Right forelimb (tissue), 1 donor: ENCODE data around the gene DVL1.
A peak's percentile ranks its signal among the peaks of the same experiment; 100 is the strongest.
"Not testable (repeated sequence)": the region's sequence is repeated elsewhere in the genome, so short reads cannot be mapped to it uniquely, and the experiment has no call there.

Source experiments
- DNase-seq: peaks from one replicate; pipeline ENCODE4 v3.0.0-alpha.2; 2018

DVL1 gene

DNA sequence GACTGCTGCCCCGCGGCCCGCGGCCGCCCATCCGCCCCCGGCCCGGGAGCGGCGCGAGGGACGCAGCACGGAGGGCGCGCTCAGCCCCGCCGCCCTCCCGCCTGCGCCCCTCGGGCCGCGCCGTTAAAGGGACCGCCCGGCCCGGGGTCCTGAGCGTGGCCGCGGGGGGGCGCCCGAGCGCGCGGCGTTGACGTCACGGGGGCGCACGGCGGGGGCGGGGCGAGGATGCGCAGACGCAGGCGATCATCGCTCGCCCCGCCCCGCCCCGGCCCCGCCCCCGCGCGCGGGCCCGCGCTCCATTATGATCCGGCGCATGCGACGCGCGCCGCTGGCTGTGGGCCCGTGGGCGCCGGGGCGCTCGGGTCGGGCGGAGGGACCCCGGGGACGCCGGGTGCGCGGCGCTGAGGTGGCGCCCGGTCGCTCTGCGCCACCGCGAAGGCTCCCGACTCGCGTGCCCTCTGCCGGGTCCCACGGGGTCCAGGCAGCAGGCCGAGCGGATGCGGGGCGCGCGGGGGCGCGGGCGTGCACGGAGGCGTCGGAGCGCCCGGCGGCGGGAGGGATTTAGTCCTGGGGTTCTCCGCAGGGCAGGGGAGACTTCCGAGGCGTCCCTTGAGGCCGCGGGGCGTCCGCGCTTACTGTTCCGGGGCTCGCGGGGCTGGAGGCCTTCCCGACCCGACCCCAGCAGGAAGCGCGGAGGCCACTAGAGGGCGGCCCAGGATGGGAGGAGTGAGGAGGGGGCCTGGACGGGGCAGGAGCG lies at the start of gene DVL1:
DVL1 (minus strand) TSS at position 163 of the 757 bp plus-strand sequence. CDS start 353 bp downstream, outside the sequence.
- DNase-seq, result peak; percentile 84

DNA sequence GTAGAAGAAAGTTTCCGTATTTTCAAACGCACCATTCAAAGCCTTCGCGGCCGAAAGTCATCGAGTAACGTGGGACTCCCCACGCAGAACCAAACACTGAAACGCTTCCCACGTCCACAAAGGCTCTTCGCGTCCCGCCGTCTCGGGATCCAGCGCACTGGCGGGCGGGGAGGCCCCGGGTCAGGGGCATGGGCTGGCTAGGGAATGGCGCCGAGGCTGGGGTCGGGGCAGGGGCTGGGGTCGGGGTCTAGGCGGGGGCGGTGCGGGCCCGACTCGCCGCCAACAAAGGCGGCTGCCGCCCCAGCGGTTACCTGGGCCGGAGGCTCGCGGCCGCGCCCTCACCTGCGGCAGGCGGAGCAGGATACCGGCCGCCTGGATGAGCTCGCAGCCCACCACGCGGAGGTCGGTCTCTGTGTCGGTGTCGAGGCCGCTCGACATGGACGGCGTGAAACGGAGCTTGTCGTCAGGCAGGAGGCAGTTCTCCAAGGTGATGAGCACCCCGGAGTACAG lies 49.5 kb upstream of the DVL1 start:
- no peak for DNase-seq

DNA sequence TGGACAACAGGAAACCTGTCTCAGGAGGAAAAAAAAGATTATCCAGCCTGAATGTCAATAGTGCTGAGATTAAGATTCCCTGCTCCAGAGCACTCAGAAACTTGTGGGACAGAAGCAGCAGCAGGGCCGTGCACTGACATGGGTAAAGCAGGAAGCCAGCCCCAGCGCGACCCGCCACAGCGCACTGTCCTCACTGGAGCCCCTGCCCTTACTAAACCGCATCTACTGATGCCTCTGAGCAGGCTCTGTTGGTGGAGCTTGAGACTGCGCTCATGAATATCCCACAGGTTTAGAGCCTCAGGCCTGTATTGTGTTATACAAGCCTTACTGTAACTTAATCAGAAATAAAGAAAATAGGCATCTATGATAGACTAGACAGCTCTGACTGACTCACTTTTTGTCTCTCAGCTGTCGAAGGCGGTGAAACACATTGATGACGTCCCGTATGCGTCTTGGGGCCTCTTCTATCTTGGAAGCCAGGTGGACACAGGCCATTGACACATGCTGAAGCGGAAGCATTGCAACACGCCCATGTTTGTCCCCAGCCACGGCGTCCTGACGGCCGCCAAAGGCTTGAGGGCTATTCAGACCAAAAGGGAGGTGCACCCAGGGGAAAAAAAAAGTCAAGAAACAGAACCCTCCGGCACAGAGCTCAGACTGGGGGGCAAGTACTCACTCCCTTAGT lies 48.8 kb upstream of the DVL1 start:
- DNase-seq, result no peak

DNA sequence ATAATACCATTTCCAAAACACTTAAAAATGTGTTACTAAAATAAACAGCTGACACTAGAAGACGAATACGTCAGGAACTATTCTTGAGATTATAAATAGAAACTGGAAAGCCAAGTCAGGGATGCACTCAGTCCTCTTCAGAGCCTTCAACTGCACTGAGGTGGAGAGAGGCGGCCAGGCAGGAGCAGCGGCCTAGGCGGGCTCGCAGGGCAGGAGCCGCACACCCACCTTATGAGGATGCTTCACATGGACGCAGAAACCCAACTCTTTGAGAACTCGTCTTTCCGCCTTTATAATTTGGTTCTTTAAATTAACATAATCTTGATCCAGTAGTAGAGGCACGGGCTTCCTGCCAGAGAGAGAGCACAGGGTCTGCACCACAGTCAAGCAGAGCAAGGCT lies 45.9 kb upstream of the DVL1 start:
- DNase-seq, result no peak

DNA sequence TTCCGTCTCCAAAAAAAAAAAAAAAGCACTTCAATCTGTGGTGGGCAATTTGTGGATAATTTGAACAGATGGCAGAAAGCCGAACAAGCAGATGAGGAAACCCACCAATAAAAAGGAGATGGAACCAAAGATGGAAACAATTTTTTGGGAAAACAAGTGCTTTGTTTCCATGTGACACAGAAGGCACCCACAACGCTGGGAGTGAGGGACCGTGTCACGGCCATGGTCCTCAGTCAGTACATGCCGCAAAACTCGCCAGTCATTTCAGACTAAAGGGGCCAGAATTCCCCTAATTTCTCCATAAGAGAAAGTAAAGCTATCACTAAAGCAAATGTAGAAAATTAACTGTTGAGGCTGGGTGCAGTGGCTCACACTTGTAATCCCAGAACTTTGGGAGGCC lies 44.9 kb upstream of the DVL1 start:
- DNase-seq, result no peak

DNA sequence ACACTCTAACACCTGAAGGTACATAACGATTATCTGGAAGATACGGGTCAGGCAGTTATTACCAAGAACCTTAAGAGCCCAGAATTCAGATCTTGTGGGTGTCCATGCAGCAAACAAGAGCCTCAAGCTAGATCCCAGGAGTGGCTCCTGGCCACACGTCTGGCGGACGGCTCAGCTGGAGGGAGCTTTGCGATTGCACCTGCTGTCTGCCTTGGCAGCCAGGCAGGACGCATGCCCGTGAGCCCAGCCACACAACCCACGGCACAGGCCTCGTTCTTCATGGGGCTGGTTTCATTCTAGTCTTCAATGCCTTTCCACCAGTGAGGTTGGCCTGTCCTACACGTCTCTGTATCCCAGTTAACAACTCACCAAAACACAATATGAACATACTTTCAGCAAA lies 44.2 kb upstream of the DVL1 start:
- DNase-seq, result no peak

DNA sequence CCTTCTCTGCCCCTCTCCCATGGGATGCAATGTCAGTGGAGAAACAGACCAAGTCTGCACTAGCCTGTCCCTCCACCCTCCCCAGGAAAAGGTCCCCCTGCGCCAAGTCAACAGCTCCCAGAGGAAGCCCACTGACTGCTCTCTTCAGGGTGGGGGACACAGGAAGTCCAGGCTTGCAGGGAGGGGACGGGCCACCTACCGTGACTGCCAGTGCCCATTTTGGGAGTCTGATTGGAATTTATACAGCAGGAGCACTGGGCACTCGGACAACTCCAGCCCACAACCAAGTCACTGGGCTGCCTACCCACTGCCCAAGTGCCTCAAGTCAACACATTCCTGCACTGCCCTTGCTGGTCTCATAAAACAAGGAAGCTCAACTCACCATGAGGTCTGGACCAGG lies 43.8 kb upstream of the DVL1 start:
- DNase-seq, result no peak

DNA sequence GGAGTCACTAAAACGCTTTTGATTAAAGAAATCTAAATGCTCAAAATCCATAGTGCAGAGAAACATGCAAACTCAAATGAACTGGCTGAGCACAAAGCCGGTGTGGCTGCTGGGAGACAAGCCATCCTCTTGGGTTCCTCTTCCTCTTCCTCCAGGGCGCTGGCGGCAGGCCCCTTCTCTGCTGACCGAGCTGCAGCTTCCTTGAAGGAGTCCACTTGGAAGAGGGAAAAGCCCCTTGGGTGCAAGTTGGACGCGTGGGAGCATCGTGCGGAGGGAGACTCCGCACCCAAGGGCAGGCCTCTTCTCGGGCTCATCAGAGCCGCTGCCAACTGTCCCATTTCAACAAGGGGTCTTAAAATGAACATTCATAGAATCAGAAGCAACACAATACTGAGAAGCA lies 42.0 kb upstream of the DVL1 start:
- DNase-seq, result no peak

DNA sequence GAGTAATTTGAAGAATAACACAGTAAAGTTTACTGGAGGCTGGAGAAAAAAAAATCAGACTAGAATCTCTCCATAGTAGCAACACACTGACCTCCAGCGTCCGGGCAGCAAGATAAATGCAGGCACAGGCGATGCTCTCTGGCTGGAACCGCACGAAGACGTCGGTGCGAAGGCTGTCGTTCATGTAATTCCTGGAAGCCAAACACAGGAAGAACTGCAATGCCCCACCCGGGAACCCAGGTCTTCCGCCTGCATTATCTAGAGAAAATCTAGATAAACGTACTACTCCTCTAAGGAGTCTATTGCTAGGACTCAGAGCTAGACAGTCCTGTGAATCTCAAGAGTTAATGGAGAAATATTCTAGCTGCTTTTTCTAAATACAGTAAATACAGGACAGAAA lies 41.5 kb upstream of the DVL1 start:
- DNase-seq, result no peak

DNA sequence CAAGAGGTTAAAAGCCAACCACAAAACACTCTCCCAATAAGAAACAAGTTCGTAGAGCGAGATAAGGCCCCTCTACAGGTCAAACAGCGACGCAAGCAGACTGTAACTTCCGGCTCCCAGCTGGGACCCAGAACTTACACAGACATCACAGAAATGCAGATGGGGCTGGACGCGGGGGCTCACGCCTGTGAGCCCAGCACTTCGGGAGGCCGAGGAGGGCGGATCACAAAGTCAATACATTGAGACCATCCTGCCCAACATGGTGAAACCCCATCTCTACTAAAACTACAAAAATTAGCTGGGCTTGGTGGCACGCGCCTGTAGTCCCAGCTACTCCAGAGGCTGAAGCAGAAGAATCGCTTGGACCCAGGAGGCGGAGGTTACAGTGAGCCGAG lies 38.9 kb upstream of the DVL1 start:
- DNase-seq, result no peak

DNA sequence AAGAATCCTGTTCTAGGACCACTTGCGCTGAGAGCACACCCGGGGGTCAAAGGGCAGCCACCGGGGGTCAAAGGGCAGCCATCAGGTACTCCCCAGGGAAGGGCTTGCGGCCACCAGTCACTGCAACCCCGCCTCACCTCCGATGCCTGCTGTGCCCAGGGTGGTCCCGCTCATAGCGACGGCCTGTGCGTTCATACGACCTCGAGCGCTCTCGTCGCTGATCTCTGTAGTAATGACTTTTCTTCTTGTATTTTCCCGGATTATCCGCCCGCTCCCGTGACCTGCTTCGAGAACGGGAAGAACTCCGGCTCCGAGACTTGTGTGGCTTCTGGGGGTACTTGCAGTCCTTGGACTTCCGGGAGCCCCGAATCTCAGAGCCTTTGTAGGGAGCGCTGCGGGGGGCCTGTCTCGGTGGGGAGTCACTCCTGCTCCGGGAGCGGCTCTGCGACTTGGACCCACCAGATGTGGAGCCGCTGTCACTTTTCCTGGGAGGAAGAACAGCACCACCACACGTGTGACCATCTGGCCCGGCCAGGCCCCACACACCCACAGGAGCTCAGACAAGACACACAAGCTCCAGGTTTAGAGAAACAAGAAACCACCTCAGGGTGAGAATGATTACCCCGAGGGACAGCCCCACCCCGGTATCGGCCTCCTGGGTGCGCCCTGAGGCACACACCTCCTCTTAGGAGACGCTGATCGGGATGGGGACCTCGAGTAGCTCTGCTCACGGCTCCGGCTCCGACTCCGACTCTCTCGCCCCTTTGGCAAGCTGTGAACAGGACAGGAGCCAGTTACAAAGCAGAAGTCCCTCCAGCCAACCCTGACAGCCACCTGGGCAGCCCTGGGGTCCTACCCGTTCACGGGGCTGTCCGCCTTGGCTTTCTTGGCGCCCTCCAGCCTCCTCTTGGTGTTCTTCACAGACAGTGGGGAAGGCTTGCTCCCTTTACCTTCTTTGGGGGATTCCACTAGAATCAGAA lies 38.2 kb upstream of the DVL1 start:
- DNase-seq, result no peak

DNA sequence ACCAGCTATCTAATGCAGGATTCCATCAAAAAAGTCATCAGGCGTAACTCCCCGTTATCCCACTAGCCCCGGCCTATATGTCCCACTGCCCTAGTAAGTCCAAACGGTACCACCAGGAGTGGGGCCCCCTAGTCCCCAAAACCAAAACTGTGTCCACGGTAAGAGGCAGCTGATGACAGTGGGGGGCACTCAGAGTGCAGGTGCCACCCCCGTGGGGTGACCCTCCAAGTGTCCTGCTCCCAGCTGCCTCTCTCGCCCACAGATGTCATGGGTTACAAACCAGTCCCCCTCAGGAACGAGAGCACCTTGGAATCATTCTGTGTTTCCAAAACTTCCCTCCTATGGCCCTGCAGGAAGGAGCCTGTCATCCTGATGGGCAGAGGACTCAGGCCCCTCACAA lies 36.7 kb upstream of the DVL1 start:
- no peak for DNase-seq

DNA sequence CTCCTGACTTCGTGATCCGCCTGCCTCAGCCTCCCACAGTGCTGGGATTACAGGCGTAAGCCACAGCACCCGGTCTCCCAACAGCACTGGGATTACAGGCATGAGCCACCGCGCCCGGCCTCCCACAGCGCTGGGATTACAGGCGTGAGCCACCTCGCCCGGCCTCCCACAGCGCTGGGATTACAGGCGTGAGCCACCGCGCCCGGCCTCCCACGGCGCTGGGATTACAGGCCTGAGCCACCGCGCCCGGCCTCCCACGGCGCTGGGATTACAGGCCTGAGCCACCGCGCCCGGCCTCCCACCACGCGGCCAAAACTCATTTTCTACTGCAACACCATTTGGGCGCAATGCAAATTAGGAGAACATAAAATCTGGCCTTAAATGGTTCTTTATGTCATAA lies 36.1 kb upstream of the DVL1 start:
- not testable (repeated sequence) for DNase-seq

DNA sequence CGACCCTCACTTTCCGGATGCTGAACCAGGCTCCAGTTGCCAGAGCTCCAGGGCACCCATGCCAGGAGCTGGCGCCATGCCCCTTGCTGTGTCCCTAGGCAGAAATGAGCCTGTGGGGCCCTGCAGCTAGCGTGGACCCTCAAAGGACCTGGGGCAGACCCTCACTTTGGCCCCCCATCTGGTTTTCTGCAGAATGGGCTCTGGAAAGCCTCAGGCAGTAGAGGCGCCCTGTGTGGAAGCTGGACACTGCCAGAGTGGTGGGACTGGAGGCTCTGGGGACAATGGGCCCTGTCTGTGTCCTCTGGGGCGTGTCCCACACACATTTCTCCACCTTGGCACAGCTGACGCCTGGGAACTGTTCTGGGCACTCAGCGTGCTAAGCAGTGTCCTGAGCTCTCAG lies 32.1 kb upstream of the DVL1 start:
- DNase-seq, result no peak

DNA sequence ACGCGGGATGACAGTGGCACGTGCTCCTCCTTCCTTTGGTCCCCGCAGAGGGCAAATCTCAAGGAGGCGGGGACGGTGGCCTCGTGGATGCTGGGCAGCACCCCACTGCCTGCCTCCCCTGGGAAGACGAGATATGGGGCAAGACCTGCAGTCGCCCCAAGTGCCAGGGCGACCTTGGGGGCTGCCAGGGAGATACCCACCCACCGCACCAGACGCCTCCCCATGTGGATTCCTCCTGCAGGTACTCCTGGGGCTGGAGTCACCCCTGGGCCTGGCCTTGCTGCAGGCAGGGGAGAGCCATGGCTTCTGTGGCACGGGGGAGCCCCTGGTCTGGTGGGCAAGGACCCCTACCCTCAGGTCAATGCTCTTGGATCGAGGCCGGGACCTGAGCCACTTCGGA lies 31.6 kb upstream of the DVL1 start:
- no peak for DNase-seq

DNA sequence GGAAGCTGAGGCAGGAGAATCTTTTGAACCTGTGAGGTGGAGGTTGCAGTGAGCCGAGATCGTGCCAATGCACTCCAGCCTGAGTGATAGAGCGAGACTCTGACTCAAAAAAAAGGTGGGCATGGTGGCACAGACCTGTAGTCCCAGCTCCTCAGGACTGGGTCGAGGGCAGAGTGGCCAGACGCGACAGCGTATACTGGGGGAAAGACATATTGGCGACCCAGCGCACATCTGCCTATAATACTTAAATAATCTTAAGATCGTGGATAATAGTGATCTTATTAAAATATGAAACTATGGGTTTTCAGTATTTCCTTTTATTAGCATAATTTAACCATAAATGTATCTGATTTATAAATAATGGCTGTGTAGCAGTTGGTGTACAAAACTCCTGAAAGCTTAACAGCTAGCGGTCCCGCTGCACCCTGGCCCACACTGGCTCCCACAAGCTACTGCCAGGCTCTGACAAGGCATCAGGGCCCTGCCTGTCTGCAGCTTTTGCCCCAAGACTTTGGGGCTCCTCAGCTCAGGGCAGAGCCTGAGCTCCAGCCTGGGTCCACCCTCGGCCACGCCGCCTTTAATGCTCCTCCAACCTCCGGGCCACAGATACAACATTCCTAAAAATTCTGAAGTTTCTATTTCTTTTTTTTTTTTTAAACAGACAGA lies 28.5 kb upstream of the DVL1 start:
- DNase-seq, result no peak

DNA sequence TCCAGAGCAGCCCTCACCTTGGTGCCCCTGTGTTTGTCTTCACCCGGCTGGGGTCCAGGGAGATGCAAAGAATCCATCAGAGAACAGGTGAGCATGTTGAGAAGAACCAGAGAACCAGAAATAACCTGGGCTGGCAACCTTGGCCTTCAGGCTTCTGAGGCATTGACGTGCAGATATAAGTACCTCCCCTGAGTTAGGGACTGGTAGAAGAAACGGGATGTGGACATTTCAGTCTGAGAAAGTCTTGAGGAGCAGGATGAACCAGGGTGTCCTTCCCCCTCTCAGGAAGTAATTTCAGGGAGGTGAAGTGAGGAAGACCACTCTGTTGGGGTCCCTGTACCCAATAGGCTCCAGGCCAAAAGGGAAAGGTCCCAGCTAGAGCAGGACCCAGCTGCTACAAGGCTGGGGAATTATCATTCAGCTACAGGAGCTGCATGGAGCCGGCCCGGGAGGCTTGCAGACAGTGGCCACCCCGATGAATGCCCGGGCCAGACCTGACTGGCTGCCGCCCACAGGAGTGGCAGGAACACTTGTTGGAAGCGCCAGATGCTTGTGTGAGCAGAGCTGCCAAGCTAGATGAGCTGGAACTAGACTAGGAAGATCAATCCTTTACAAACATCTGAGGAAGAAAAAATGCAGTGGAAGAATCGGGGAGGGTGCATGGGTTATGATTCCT lies 27.5 kb upstream of the DVL1 start:
- DNase-seq, result no peak

DNA sequence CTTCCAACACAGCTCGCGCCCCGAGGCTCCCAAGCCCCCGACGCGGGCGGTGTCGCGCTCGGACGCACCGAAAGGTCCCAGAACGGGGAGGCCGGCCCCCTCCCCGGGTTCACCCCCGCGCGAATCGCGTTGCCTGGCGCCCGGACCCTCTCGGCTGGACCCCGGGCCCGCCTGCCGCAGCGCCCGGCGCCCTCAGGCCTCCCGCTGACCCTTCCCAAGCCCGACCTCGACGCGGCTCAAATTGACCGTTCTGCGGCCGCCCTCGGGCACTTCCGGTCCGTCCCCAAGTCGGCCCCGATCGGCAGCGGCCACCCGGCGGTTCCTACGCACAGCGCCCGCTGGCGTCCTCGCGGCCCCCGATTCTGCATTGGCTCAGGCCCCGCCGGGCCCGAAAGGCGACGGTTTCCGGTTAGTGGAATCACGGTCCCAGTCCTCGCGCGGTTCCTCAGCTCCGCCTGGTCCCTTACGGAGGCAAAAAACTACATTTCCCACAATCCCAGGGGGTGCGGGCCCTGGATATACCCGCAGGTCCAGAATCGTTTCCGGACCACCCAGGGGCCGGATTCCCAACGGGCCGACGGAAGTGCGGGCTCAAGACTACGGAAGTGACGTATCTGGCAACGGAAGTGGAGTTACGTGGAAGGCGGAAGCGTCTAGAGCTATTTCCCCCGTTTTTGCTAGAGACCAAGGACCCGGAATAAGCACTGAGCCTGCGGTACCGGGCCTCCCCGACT lies 25.9 kb upstream of the DVL1 start, which contains the start of gene AURKAIP1:
AURKAIP1 (minus strand) TSS at position 279 of the 734 bp plus-strand sequence. CDS start 451 bp downstream, outside the sequence.
- DNase-seq, result peak; percentile 98

DNA sequence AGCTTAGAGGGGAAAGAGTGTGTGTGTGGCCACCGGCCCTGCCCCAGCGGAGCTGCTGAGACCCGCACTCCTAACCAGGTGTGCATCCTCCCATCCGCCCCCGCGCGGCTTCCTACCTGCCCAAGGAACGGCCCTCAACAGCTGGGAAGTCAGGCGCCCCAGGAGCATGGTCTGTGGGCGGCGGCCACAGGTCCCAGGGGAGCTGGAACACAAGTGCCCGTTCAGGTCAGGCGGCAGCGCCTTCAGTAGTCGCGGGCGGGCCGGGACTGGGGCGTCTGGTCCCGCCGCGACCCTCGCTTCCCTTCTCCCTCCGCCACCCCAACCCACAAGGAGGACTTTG lies 25.3 kb upstream of the DVL1 start:
- DNase-seq, result no peak

DNA sequence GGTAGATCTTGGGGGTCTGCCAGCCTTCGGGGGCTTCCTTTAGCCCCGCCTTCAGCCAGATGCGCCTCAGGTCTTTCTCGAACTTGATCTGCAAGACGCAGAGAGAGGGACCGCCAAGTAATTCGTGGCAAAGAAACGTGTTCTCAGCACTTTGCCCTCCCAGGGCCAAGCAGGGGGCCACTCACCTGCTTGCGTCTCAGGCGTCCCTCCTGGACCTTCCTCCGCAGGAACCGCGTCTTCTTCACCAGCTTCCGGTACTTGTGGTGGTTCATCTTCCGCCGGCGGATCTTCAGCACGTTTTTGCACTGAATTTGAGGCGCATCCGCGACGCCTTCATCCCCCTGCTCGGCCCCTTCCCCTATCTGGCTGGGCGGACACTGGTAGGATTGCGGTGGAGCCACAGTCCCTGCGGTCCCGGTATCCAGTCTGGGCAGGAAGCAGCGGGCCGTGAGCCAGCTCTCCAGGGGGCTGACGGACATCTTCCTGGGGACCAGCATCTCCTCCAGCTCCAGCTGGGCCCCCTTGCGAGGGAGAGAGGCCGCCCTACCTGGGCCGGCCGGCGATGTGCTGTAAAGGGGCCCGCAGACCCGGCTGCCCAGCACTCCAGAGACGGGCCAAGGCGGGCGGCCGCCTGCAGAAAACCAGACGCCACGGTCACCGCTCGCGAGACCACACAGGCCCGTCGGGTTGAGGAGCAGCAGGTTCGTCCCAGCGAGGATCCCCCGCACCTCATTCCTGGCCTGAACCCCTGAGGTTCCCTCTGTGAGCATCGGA lies 24.8 kb upstream of the DVL1 start:
- DNase-seq, result no peak
